Stomach (tissue), 4 donors: ENCODE measurements around the gene POLR3A.

Experiments used
- CTCF ChIP-seq, 7 experiments: fragments of 450-650 bp in 4 of 7; fragments of 200-600 bp in 3 of 7; sonication (generic) in 3 of 7; IDR thresholded peaks; one replicate each; pipeline ENCODE4 v1.5.1; 2016 to 2019; ENCODE audit warnings: antibody characterized with exemption in 7 of 7, control low read depth in 2 of 7, mild to moderate bottlenecking in 1 of 7
- POLR2A ChIP-seq, 4 donors: fragments of 450-650 bp; IDR thresholded peaks; one replicate each; pipeline ENCODE4 v1.6.1; 2016; ENCODE audit warnings: antibody characterized with exemption in 4 of 4, control low read depth in 2 of 4, mild to moderate bottlenecking in 1 of 4, moderate library complexity in 1 of 4
- POLR2AphosphoS5 ChIP-seq, 3 donors: sonication (generic); formaldehyde crosslinking; IDR thresholded peaks; one replicate each; pipeline ENCODE4 v1.6.1; 2016; ENCODE audit warnings: antibody characterized with exemption in 3 of 3

- TF ChIP-seq CTCF (IDR thresholded peaks at IDR 0.05) (no peak), POLR2AphosphoS5 (IDR thresholded peaks at IDR 0.05) (no peak), POLR2A (IDR thresholded peaks at IDR 0.05) (no peak)
These were observed 15.8 kb downstream of the POLR3A start for GRCh38 chr10:78013564-78013963.
